A549 (cell line): ENCODE results near the gene CDH1.

Experiments used
- CTCF ChIP-seq: fragments of >200 bp; sonication (Bioruptor Twin); formaldehyde crosslinking; IDR thresholded peaks from 3 replicates; pipeline ENCODE4 v1.5.1; 2016
- KDM5A ChIP-seq: fragments of 200-600 bp; sonication (generic); IDR thresholded peaks from 2 replicates; pipeline ENCODE4 v1.6.1; 2016; ENCODE audit warnings: antibody characterized with exemption, mild to moderate bottlenecking

- no peak for TF ChIP-seq CTCF
- TF ChIP-seq KDM5A: no peak
These were observed 77.4 kb downstream of the CDH1 start for GRCh38 chr16:68814516-68814915.
